Renal cortex interstitium (tissue), 11 donors: ENCODE results near the gene FAM180A. TPM values are rescaled to one million over a fixed set of nuclear protein-coding genes. Genes with fewer than 3 reads are reported as not detected.
A peak's percentile ranks its signal among the peaks of the same experiment; 100 is the strongest.
"Not testable (repeated sequence)": the region's sequence is repeated elsewhere in the genome, so short reads cannot be mapped to it uniquely, and the experiment has no call there.

ENCODE experiments used
- DNase-seq, 11 donors: peaks; one replicate each; pipeline ENCODE4 v3.0.0-alpha.2; 2013; ENCODE audit warnings: low read depth in 9 of 11, low spot score in 4 of 11; ENCODE audit errors: extremely low read depth in 1 of 11
- polyA plus RNA-seq, 3 donors: library from polyadenylated mRNA; unstranded; fragments of 120-200 nt; gene quantifications; one replicate each; pipeline ENCODE4 v1.2.1, GENCODE V29; 2013; ENCODE audit not compliant: insufficient read length in 3 of 3

FAM180A gene
- polyA plus RNA-seq, 3 donors: not detected

- peak in 3 of 11 donors; percentile 6 to 18 (median 9) for DNase-seq
These were observed 2.8 kb downstream of the FAM180A start for GRCh38 chr7:135745703-135746312.

- no peak for DNase-seq
These were observed 3.5 kb downstream of the FAM180A start for GRCh38 chr7:135744938-135745702.

- no peak for DNase-seq
These were observed 4.5 kb downstream of the FAM180A start for GRCh38 chr7:135743907-135744731.

- DNase-seq: no peak
These were observed 6.2 kb downstream of the FAM180A start for GRCh38 chr7:135742371-135742770.

- no peak for DNase-seq
These were observed 6.7 kb downstream of the FAM180A start for GRCh38 chr7:135741905-135742304.

GRCh38 chr7:135740889-135741288 is 7.7 kb downstream of the FAM180A start:
- no peak for DNase-seq

- DNase-seq: not testable (repeated sequence)
These were observed 11.3 kb downstream of the FAM180A start for GRCh38 chr7:135737306-135737647.

- no peak for DNase-seq
These were observed 11.9 kb downstream of the FAM180A start for GRCh38 chr7:135736586-135737305.

- DNase-seq: no peak
These were observed 14.3 kb downstream of the FAM180A start for GRCh38 chr7:135734343-135734689.

GRCh38 chr7:135733603-135734342 is 14.8 kb downstream of the FAM180A start:
- no peak for DNase-seq

GRCh38 chr7:135731131-135731530 is 17.5 kb downstream of the FAM180A start:
- no peak for DNase-seq

- DNase-seq: no peak
These were observed 19.4 kb downstream of the FAM180A start for GRCh38 chr7:135729230-135729629.

GRCh38 chr7:135728136-135728669 is 20.4 kb downstream of the FAM180A start, which contains the start of gene SLC13A4:
Gene SLC13A4, minus strand, starts transcription at chr7:135728186. Its CDS starts 690 bp downstream, at chr7:135727496.
- DNase-seq: no peak

- no peak for DNase-seq
These were observed 21.5 kb downstream of the FAM180A start for GRCh38 chr7:135726911-135727673.

- no peak for DNase-seq
These were observed 22.3 kb downstream of the FAM180A start for GRCh38 chr7:135726276-135726788.

GRCh38 chr7:135723411-135723810 is 25.2 kb downstream of the FAM180A start:
- no peak for DNase-seq

- no peak for DNase-seq
These were observed 27.3 kb downstream of the FAM180A start for GRCh38 chr7:135721198-135721820.
